Ishikawa (cell line): ENCODE measurements around the gene AFDN.

Experiments
- CEBPB ChIP-seq: IDR thresholded peaks from 2 replicates; pipeline ENCODE4 v1.6.1; 2012
- CREB1 ChIP-seq: IDR thresholded peaks from 2 replicates; pipeline ENCODE4 v1.6.1; 2012; ENCODE audit warnings: low read depth
- EGR1 ChIP-seq: IDR thresholded peaks from 2 replicates; pipeline ENCODE4 v1.6.1; 2012
- EP300 ChIP-seq: IDR thresholded peaks from 2 replicates; pipeline ENCODE4 v1.6.1; 2012; ENCODE audit warnings: borderline replicate concordance
- FOXM1 ChIP-seq: IDR thresholded peaks from 2 replicates; pipeline ENCODE4 v1.6.1; 2012; ENCODE audit warnings: low read depth, borderline replicate concordance
- NFIC ChIP-seq: IDR thresholded peaks from 2 replicates; pipeline ENCODE4 v1.6.1; 2012
- RAD21 ChIP-seq: IDR thresholded peaks from 2 replicates; pipeline ENCODE4 v1.6.1; 2012; ENCODE audit warnings: low read depth
- REST ChIP-seq: IDR thresholded peaks from 2 replicates; pipeline ENCODE4 v1.6.1; 2012; ENCODE audit warnings: low read depth, mild to moderate bottlenecking
- TAF1 ChIP-seq: IDR thresholded peaks from 2 replicates; pipeline ENCODE4 v1.6.1; 2012; ENCODE audit warnings: low read depth, mild to moderate bottlenecking
- TCF12 ChIP-seq: IDR thresholded peaks from 2 replicates; pipeline ENCODE4 v1.6.1; 2012; ENCODE audit warnings: low read depth
- TEAD4 ChIP-seq: IDR thresholded peaks from 2 replicates; pipeline ENCODE4 v1.6.1; 2012
- YY1 ChIP-seq: IDR thresholded peaks from 2 replicates; pipeline ENCODE4 v1.6.1; 2012; ENCODE audit warnings: low read depth
- ZBTB7A ChIP-seq: IDR thresholded peaks from 2 replicates; pipeline ENCODE4 v1.6.1; 2012; ENCODE audit warnings: low read depth
- TF ChIP-seq, protein P1 (sequence below): IDR thresholded peaks from 2 replicates; pipeline ENCODE4 v1.6.1; 2012
- TF ChIP-seq, protein P2 (sequence below): IDR thresholded peaks from 2 replicates; pipeline ENCODE4 v1.6.1; 2012

Gene AFDN

GRCh38 chr6:167910652-167911051 is 83.9 kb downstream of the AFDN start:
- no peak for TF ChIP-seq RAD21
- TF ChIP-seq YY1: no peak
- TF ChIP-seq ZBTB7A: no peak
- TF ChIP-seq TCF12: no peak
- TF ChIP-seq EP300: no peak
- no peak for TF ChIP-seq EGR1
- TF ChIP-seq, protein P1, sequence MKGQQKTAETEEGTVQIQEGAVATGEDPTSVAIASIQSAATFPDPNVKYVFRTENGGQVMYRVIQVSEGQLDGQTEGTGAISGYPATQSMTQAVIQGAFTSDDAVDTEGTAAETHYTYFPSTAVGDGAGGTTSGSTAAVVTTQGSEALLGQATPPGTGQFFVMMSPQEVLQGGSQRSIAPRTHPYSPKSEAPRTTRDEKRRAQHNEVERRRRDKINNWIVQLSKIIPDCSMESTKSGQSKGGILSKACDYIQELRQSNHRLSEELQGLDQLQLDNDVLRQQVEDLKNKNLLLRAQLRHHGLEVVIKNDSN: no peak
- TF ChIP-seq, protein P2, sequence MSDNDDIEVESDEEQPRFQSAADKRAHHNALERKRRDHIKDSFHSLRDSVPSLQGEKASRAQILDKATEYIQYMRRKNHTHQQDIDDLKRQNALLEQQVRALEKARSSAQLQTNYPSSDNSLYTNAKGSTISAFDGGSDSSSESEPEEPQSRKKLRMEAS: no peak
- no peak for TF ChIP-seq TAF1
- TF ChIP-seq FOXM1: no peak
- no peak for TF ChIP-seq CEBPB
- no peak for TF ChIP-seq CREB1
- no peak for TF ChIP-seq REST
- no peak for TF ChIP-seq TEAD4
- no peak for TF ChIP-seq NFIC

DNA sequence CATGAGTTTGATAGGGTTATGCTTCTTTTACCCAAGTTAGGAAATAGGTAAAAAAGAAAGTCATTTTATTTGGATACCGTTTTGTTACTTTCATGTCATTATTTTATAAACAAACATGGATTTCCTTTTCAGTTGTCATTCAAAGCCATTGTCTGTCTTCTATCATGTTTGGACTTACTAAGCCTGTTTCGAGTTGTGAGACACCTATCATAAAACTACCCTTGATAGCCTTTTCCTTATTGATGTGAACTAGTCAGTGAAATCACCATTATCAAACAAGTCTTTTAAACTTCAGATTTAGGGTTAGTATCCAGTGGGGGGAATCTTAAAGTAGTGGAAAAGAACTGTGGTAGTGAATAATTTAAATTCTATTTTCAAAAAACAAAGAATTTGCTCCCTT is 85.8 kb downstream of the AFDN start:
- no peak for TF ChIP-seq EGR1
- TF ChIP-seq RAD21: no peak

DNA sequence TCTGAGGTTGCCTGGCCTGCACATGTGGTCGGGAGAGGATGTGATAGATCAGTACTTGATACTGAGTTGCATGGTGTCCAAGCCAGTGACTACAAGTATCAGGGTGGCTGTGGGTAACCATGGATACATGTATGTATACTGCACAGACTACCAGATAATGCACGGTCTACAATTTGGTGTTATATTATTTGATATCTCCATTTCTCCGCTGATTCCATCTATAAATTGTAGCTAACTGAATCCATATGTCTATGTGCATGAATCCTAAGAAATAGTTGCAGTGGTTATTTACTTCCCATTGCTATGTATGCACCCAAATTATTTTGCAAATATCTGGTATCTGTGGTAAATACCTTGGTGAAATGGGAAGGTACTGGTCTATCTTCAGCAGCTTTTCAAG is 87.0 kb downstream of the AFDN start:
- TF ChIP-seq NFIC (no peak), CEBPB (no peak), FOXM1 (no peak), TAF1 (no peak), REST (no peak), TCF12 (no peak), ZBTB7A (no peak), EP300 (no peak), TEAD4 (no peak), YY1 (no peak)
- TF ChIP-seq, protein P1: no peak
- TF ChIP-seq, protein P2: no peak

DNA sequence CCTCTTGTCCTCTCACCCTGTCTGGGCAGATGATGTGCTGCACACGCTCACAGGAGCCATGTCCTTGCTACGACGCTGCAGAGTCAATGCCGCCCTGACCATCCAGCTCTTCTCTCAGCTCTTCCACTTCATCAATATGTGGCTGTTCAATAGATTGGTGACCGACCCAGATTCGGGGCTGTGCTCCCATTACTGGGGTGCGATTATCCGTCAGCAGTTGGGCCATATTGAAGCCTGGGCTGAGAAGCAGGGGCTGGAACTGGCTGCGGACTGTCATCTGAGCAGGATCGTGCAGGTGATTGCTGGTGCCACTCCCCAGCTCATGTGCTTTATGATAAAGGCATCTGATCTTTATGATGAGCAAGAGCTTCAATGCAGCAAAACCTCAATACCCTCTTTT is 88.4 kb downstream of the AFDN start:
- no peak for TF ChIP-seq CREB1
- TF ChIP-seq FOXM1: no peak
- no peak for TF ChIP-seq TEAD4
- TF ChIP-seq EGR1: no peak
- no peak for TF ChIP-seq CEBPB
- TF ChIP-seq ZBTB7A: no peak
- TF ChIP-seq, protein P1: no peak
- TF ChIP-seq, protein P2: no peak
- no peak for TF ChIP-seq NFIC
- no peak for TF ChIP-seq TCF12
- no peak for TF ChIP-seq YY1
- no peak for TF ChIP-seq REST
- no peak for TF ChIP-seq RAD21
- TF ChIP-seq TAF1: no peak
- TF ChIP-seq EP300: no peak
